Hematopoietic multipotent progenitor cell treated with erythropoietin and hydrocortisone succinate and interleukin-3 and kit ligand, for 4 days (in vitro differentiated cells): Measurements from ENCODE around the gene AMY2A.
"Not testable (repeated sequence)": the region's sequence is repeated elsewhere in the genome, so short reads cannot be mapped to it uniquely, and the experiment has no call there.

ENCODE experiments used
- DNase-seq: peaks from one replicate; pipeline ENCODE4 v3.0.0-alpha.2; 2015

Gene AMY2A

DNA sequence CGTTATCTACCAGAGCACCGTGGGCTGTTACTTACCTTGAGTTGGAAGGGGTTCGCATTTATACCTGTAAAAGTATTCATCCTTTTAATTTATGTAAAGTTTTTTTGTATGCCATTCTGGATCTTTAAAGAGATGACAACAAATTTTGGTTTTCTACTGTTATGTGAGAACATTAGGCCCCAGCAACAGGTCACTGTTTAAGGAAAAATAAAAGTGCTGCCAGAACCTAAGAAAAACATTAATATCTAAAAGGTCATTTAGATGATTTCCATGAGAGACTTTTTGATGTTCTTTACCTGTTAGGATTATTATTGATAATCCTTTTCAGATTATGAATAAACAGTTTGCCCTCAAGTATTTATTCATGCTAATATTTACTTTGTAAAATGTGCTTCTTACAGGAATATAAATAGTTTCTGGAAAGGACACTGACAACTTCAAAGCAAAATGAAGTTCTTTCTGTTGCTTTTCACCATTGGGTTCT is at the start of gene AMY2A:
TSS of gene AMY2A (plus strand) at position 434 of the 484 bp plus-strand sequence. CDS start at position 448, 14 bp downstream.
- DNase-seq: not testable (repeated sequence)

DNA sequence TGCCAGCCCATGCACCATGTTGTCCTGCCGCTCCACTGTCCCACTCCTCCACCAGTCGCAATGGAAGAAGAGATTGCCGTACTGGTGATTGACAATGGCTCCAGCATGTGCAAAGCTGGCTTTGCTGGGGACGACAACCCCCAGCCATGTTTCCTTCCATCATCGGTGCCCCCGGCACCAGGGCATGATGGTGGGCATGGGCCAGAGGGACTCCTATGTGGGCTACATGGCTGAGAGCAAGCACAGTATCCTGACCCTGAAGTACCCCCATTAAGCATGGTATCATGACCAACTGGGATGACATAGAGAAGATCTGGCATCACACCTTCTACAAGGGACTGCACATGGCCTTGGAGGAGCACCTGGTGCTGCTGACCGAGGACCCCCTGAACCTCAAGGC is 47.7 kb upstream of the AMY2A start:
- no peak for DNase-seq

DNA sequence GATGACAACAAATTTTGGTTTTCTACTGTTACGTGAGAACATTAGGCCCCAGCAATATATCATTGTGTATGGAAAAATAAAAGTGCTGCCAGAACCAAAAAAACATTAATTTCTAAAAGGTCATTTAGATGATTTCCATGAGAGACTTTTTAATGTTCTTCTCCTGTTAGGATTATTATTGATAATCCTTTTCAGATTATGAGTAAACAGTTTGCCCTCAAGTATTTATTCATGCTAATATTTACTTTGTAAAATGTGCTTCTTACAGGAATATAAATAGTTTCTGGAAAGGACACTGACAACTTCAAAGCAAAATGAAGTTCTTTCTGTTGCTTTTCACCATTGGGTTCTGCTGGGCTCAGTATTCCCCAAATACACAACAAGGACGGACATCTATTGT is 45.9 kb upstream of the AMY2A start, which contains the start of gene AMY2B:
TSS of gene AMY2B (plus strand) at position 301 of the 400 bp plus-strand sequence. CDS start at position 315, 14 bp downstream.
- DNase-seq: not testable (repeated sequence)

GRCh38 chr1:103576065-103576464 is 41.2 kb upstream of the AMY2A start:
- no peak for DNase-seq

- DNase-seq: not testable (repeated sequence)
These were observed 40.4 kb upstream of the AMY2A start for GRCh38 chr1:103576784-103577183.

DNA sequence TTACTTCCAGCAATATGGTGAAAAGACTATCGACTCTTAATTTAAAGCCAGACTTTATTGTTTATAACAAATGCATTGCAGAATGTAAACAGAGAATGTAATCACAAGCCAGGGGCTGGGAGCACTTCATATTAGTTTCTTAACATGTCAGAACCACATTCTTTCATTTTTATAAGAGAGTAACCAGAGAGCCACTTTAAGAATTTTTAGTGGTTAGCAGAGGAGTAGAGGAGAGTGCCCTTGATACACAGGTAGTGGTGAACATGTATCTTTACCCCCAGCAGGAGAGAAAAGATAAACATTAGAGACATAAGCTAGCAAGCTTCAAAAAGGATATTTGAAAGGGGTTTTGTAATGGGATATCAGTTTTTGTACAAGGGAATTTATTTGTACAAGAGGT is 34.8 kb upstream of the AMY2A start:
- no peak for DNase-seq

GRCh38 chr1:103583887-103584286 is 33.3 kb upstream of the AMY2A start:
- no peak for DNase-seq

GRCh38 chr1:103584537-103584936 is 32.7 kb upstream of the AMY2A start:
- DNase-seq: no peak

DNA sequence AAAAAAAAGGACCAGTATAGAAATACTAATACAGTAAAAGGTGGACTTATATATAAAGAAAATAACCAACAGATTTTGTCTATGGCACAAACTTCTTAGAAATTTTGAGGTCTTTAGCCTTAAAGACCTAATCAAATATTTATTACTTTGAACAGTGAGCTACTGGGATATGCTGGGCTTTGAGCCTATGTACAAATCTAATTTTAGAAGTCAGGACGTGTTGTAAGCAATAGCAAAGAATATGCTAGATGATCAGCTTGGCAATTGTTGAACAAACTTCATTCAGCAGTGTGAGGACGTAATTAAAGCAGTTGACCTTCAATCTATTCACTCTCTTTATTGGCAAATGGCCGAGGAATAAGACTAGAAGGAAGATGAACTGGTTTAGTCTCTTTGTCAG is 14.5 kb upstream of the AMY2A start:
- not testable (repeated sequence) for DNase-seq

- no peak for DNase-seq
These were observed 865 bp upstream of the AMY2A start for GRCh38 chr1:103616362-103616761.

DNA sequence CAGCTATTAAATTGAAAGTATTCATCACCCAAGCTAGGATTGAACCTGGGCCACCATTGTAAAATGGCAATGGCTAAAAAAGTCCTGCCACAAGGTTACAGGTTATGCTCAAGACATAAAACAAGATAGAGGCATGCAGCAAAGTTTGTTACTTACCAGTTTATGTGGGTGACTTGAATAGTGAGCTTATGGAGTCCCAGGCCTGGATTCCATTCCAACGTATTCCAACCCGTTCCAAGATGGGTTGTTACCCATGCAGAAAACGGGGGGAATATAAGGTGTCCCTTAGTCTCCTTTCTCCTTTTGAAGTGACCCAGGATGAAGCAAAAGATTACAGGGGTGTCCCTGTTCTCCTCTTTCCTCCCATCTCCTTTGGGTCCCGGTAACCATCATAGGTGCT is 10.2 kb downstream of the AMY2A start:
- DNase-seq: not testable (repeated sequence)

DNA sequence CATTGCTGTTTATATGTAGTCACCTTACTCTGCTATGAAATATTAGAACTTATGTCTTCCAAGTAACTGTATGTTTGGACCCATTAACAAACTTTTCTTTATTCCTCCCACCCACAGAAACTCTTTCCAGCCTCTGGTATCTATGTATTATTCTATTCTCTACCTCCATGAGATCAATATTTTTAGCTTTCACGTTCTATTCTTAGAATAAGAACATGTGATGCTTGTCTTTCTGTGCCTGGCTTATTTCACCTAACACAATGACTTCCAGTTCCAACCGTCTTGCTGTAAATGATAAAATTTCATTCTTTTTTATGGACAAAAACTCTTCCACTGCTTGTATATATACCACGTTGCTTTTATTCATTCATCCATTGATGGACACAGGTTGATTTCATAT is 24.0 kb downstream of the AMY2A start:
- DNase-seq: not testable (repeated sequence)

GRCh38 chr1:103643908-103644307 is 26.7 kb downstream of the AMY2A start:
- DNase-seq: not testable (repeated sequence)

DNA sequence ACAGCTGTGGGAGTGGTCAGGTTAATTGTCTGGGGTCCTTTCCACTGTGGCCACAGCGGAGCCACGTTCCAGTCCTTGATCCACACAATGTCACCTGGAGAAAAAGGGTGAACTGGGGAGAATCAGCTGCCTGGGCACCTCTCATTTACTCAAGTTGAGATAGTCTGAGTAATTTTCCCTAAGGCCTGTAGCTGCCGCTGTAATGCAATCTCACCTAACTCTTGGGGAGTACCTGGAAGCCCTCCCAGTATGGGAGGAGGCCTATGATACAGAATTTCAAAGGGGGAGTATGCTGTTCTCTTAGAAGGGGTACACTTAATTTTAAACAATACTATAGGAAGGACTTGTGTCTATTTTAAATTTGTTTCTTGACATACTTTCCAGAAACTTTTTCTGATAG is 33.1 kb downstream of the AMY2A start:
- not testable (repeated sequence) for DNase-seq

DNA sequence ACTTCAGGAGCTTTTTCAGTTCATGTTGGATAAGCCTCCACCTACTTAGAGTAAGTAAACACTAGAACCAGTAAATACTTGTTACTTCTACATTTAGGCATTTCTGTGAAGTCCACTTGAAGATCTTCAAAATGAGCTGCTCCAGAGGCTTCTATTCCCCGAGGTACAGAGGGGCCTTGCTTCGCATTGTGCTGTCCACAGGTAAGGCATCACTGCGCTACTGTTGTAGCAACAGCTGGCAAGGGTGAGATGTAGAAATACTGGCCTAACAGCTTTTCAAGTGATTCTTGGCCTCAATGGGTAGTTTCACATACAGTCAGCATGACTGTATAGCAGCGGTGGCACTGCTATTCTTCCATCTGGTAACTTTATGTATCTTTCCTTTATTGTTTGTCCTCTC is 33.7 kb downstream of the AMY2A start:
- DNase-seq: not testable (repeated sequence)

DNA sequence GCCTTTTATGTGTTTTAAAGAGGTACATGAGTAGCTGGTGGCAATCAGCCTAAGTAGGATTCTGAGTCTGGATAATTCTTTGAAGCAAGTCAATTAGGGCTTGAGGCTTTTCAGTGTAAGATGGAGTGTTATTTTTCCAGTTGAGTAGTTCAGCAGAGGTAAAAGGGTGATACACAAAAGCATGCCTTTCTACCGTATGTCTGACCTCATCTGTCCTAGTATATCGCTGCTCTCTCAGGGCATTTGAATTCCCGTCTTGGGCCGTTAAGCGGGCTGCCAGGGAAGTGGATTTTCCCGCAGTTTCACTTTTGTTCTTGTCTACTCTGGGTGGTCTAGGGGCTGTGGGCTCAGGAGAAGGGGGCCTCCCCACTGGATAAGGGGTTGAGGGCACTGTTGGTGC is 36.9 kb downstream of the AMY2A start:
- DNase-seq: not testable (repeated sequence)

DNA sequence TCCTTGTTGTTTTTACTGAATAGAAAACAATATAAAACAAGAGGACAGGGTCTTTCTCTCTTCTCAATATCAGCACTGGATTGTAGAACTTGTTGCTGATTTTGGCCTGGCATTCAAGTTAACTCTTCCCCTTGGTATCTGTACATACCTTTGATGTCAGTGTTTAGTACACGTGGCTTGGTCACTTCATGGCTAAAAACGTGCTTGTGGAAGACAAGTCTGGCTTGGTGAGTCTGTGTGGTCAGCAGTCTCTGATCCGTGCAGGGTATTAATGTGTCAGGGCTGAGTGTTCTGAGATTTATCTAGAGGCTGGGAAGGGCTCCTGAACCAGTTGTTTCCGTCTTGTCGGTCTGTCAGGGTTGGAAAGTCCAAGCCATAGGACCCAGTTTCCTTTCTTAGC is 38.2 kb downstream of the AMY2A start, which contains the start of gene AMY1A:
TSS of gene AMY1A (plus strand) at position 301 of the 400 bp plus-strand sequence. CDS start 571 bp downstream, outside the sequence.
- DNase-seq: not testable (repeated sequence)
